Activated CD4-positive, alpha-beta T cell treated with anti-CD3 and anti-CD28 coated beads for 48 hours (primary cell): ENCODE results near the gene NID1.

ENCODE experiments used
- DNase-seq: peaks from one replicate; pipeline ENCODE4 v3.0.0-alpha.2; 2020

The NID1 gene

DNA sequence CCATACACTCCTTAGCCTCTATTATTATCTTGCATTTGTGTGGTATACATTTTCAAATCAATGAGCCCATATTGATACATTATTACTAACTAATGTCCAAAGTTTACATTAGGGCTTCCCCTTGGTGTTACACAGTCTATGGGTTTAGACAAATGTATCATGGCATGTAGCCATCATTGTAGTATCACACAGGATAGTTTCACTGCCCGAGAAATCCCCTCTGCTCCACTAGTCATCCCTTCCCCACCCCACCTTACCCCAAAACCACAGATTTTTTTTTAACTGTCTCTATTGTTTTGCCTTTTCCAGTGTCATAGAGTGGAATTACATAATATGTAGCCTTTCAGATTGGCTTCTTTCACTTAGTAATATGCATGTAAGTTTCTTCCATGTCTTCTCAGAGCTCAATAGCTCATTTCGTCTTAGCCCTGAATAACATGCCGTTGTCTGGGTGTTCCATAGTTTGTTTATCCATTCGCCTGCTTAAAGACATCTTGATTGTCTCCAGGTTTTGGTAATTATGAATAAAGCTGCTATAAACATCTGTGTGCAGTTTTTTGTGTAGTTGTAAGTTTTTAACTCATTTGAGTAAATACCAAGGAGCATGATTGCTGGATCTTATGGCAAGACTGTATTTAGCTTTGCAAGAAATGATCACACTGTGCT is 111.8 kb downstream of the NID1 start:
- peak; percentile 47 for DNase-seq

DNA sequence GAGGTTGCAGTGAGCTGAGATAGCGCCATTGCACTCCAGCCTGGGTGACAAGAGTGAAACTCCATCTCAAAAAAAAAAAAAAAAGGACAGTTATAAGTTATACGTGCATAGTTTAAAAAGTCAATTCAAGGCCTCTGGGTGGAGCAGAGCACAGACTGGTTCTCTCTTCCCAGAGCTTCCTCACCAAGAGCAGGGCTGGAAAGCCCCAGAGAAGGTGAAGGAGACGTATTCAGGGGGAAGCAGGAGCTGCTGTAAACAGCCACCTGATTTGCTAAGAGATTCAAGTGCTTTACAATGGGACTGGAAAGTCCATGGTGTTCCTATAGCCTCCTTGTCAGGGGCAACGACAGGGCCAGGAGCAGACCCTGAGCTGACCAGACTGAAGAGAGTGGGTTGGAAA is 113.2 kb downstream of the NID1 start:
- DNase-seq, result no peak

DNA sequence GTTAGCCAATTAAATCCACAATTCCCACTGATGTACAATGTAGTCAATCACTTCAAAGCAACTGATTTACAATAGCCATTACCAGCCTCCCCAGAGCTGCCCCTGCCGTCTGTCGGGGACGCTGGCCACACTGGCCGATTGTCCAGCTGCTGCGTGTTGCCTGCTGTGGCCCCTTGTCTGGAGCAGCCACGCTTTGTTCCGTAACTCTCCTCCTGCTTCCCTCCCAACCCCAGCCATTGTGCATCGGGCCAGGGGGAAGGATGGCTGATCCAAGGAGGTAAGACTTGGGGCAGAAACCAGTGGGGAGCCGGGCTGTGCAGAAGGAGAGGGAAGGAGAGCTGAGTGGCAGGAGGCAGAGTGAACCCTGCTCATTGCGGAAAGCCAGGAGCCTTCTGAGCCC is 114.6 kb downstream of the NID1 start:
- no peak for DNase-seq

DNA sequence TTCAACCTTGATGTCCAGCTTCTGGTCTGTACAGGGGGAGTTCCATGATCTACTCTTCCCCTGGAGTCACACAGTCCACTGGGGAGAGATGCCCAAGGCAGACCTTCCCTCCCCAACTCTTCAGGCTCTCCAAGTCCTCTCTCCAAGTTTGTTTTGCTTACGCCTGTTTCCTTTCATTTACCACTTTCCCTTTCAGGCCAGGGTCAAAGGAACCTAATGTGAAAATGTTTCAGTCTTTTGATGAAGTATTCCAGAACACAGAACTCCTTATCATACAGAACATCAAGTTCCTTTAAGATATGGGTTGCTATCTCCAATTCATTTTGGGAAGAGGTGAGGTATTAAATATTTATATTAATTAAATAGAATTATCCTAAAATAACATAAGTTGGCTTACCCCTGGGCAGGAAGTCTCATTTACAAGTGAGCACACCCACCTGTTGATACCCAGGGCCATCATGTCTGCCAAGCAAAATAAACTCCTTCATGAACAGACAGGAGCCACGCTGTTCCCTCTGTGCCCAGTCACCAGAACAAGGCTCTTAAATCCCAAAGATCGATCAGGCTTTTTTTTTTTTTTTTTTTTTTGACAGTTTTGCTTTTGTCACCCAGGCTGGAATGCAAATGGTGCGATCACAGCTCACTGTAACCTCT is 116.0 kb downstream of the NID1 start:
- no peak for DNase-seq

- no peak for DNase-seq
Observed at GRCh38 chr1:235947989-235948388, 116.9 kb downstream of the NID1 start.

DNA sequence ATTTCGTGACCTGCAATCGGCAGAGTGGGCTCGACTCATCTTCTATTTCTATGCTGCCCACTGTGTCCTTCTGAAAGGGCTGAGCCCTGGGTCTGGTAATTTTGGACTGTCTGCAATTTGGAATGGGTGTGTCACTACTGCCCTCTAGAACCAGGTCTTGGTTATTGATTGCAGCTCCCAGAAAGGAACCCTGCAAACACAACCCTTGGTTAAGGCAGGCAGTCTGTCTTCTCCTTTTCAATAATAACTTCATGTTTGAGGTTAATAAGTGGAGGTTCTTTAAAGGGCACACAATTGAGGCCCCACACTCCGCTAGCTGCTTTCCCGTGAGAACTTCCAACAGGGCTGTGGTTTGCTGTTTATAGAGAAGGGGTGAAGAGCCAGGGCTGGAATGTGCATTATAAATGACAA is 118.3 kb downstream of the NID1 start:
- no peak for DNase-seq

- no peak for DNase-seq
Observed at GRCh38 chr1:235945775-235946570, 118.9 kb downstream of the NID1 start.

DNA sequence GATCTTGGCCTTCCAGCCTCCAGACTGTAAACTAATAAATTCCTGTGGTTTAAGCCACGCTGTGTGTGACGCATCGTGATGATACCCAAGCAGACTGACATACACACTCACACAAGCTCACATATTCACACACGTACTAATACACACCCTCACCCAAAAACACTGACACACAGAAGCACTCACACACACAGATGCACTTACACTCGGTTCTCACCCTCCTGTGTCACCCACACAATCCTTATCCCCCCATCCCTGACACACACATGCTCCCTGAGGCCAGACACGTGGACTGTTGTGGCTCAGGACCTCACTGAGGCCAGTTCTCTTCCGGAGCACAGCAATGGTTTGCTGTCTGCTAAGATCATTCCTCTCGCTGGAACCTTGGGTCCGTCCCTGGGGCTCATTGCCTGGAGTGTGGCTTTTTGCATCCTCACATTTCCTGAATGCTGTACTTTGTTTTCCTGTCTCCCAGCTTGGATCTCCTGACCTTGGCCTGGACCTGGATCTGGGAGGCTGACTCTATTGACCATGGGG is 121.2 kb downstream of the NID1 start:
- no peak for DNase-seq

- no peak for DNase-seq
Observed at GRCh38 chr1:235942979-235943575, 121.8 kb downstream of the NID1 start.

- no peak for DNase-seq
Observed at GRCh38 chr1:235942625-235942934, 122.3 kb downstream of the NID1 start.

- DNase-seq, result no peak
Observed at GRCh38 chr1:235941876-235942624, 122.8 kb downstream of the NID1 start.

- DNase-seq, result no peak
Observed at GRCh38 chr1:235940285-235940684, 124.6 kb downstream of the NID1 start.

- DNase-seq, result no peak
Observed at GRCh38 chr1:235939480-235939775, 125.5 kb downstream of the NID1 start.

DNA sequence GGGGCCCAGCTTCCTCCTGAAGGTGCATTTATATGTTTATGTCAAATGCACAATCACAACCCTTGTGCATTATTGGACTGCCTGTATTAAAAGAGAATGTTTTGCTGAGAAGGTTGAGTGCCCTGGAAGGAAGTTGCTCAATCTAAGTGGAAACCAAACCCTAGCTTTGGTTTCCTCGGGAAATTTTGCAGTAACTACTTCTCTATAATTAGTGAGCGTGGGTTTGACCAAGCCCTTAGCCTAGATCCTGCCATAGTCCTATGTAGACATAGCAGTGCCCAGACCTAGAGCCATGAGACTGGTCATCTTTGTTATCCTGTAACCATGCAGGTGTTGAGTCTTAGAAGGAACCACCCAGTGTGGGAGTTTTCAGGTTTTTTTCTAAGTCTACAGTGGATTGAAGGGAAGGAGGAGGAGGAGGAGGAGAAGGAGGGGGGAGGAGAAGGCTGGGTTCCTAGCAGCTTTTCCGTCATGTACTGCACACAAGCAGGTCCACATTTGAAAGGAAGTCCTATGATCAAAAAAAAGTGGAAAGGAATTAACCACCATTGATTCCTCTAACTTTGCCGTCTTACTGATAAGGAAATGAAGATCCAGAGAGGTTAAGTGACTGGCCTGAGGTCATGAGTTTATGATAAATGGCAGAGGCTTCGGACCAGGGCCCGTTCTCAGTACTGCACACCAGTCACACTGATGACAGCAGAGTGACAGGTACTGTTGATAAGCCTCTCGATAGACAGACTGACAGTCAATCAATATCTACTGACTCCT is 126.0 kb downstream of the NID1 start:
- DNase-seq, result no peak

- DNase-seq, result no peak
Observed at GRCh38 chr1:235937123-235937522, 127.8 kb downstream of the NID1 start.

- no peak for DNase-seq
Observed at GRCh38 chr1:235935235-235936225, 129.4 kb downstream of the NID1 start.

GRCh38 chr1:235933766-235934116 is 131.1 kb downstream of the NID1 start:
- DNase-seq, result no peak

GRCh38 chr1:235933017-235933765 is 131.7 kb downstream of the NID1 start:
- DNase-seq, result no peak

- no peak for DNase-seq
Observed at GRCh38 chr1:235932090-235932510, 132.8 kb downstream of the NID1 start.

DNA sequence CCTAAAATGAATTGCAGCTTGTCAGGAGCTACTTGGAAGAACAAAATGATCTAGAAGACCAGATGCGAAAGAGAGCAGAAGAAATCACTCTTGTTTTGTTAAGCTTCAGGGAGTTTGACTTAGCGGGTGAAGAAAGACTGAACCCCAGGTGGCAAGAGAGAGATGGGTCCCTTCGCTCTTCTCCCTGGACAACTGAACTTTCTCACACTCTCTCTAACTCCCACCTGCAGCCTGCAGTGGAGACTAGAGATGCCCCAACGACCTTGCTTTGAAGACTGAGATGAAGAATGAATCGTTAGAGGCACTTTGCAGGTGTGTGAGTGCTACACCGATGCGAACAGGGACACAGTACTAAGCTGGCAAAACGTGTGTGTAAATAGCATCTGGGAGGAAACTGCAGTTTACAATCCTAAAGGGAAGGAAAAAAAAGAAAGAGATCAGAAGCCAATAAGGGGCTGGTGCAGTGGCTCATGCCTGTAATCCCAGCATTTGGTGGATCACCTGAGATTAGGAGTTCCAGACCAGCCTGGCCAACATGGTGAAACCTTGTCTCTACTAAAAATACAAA is 133.6 kb downstream of the NID1 start:
- no peak for DNase-seq
